Astrocyte (in vitro differentiated cells and primary cell): Measurements from ENCODE around the gene IL2RG. TPM values are rescaled to one million over a fixed set of nuclear protein-coding genes. Genes with fewer than 3 reads are reported as not detected.

ENCODE experiments used
- DNase-seq: peaks from one replicate; pipeline ENCODE4 v3.0.0-alpha.2; 2010; ENCODE audit warnings: low read depth
- FAIRE-seq: peaks from 2 replicates; lab custom pipeline; 2011; peaks lifted over from hg19 to GRCh38; lab: Jason Lieb, UNC
- H2AFZ ChIP-seq: 2 replicates; pipeline ENCODE4 v1.6.0; 2012; ENCODE audit warnings: low read depth, low read length, inconsistent platforms
- H3K27ac ChIP-seq: 2 replicates; pipeline ENCODE4 v1.5.1; 2011; ENCODE audit warnings: low read depth, low read length, inconsistent platforms
- H3K27me3 ChIP-seq: 2 replicates; pipeline ENCODE4 v1.6.0; 2011; ENCODE audit warnings: low read length, inconsistent platforms; ENCODE audit not compliant: insufficient read depth
- H3K36me3 ChIP-seq: 2 replicates; pipeline ENCODE4 v1.5.1; 2011; ENCODE audit warnings: low read length, inconsistent platforms; ENCODE audit not compliant: insufficient read depth
- H3K4me1 ChIP-seq: 2 replicates; pipeline ENCODE4 v1.5.1; 2011; ENCODE audit warnings: low read length, inconsistent platforms; ENCODE audit not compliant: insufficient read depth
- H3K4me2 ChIP-seq: 2 replicates; pipeline ENCODE4 v1.6.0; 2012; ENCODE audit warnings: low read length, inconsistent platforms
- H3K4me3 ChIP-seq: 2 replicates; pipeline ENCODE4 v1.5.1; 2011; ENCODE audit warnings: low read depth, mild to moderate bottlenecking, low read length, inconsistent platforms; ENCODE audit not compliant: insufficient read depth
- H3K79me2 ChIP-seq: 2 replicates; pipeline ENCODE4 v1.6.0; 2012; ENCODE audit warnings: mild to moderate bottlenecking, low read length, inconsistent platforms; ENCODE audit not compliant: insufficient read depth
- H3K9ac ChIP-seq: 2 replicates; pipeline ENCODE4 v1.6.0; 2012; ENCODE audit warnings: mild to moderate bottlenecking, low read length, inconsistent platforms
- H3K9me3 ChIP-seq: 2 replicates; pipeline ENCODE4 v1.5.1; 2012; ENCODE audit warnings: low read depth, mild to moderate bottlenecking, low read length, inconsistent platforms; ENCODE audit not compliant: insufficient read depth
- H4K20me1 ChIP-seq: 2 replicates; pipeline ENCODE4 v1.6.0; 2012; ENCODE audit warnings: low read length, inconsistent platforms; ENCODE audit not compliant: insufficient read depth
- H3K27ac Mint-ChIP-seq: one replicate; pipeline ENCODE4 v1.8.0; 2021; ENCODE audit warnings: mild to moderate bottlenecking, mixed read lengths; ENCODE audit not compliant: unreplicated experiment
- H3K27me3 Mint-ChIP-seq: one replicate; pipeline ENCODE4 v1.8.0; 2021; ENCODE audit warnings: low read depth, mixed read lengths; ENCODE audit not compliant: unreplicated experiment
- H3K36me3 Mint-ChIP-seq: one replicate; pipeline ENCODE4 v1.8.0; 2021; ENCODE audit warnings: low read depth, mixed read lengths; ENCODE audit not compliant: unreplicated experiment
- H3K4me1 Mint-ChIP-seq: one replicate; pipeline ENCODE4 v1.8.0; 2021; ENCODE audit warnings: low read depth, mixed read lengths; ENCODE audit not compliant: unreplicated experiment
- H3K4me3 Mint-ChIP-seq: one replicate; pipeline ENCODE4 v1.8.0; 2021; ENCODE audit warnings: mild to moderate bottlenecking, moderate library complexity, mixed read lengths; ENCODE audit not compliant: unreplicated experiment
- H3K9me3 Mint-ChIP-seq: one replicate; pipeline ENCODE4 v1.8.0; 2021; ENCODE audit warnings: mild to moderate bottlenecking, mixed read lengths; ENCODE audit not compliant: unreplicated experiment
- CTCF ChIP-seq: IDR thresholded peaks from 2 replicates; pipeline ENCODE4 v1.5.1; 2011; ENCODE audit warnings: low read depth, mild to moderate bottlenecking, inconsistent platforms, low read length, moderate library complexity; ENCODE audit not compliant: insufficient read depth
- EZH2 ChIP-seq: IDR thresholded peaks from 2 replicates; pipeline ENCODE4 v1.6.1; 2012; ENCODE audit warnings: mild to moderate bottlenecking, low read length, inconsistent platforms; ENCODE audit not compliant: insufficient read depth
- total RNA-seq: library from RNA; stranded (reverse); gene quantifications from 2 replicates; pipeline ENCODE4 v1.2.1, GENCODE V29; 2021

Gene IL2RG
- total RNA-seq, 1 donor from 2014 or later, result 0.59 TPM

GRCh38 chrX:71131510-71131909, 20.1 kb upstream of the IL2RG start:
- DNase-seq (no peak), FAIRE-seq (no peak)
- Histone ChIP-seq H3K27me3 (no peaks in the 10 kb centered on the region), H3K4me2 (no peak overlapping the region), H2AFZ (no peak overlapping the region), H3K36me3 (peaks cover 26% of the 10 kb centered on the region), H4K20me1 (no peaks in the 10 kb centered on the region), H3K4me1 (peaks cover 7% of the 10 kb centered on the region), H3K9ac (no peak overlapping the region), H3K27ac (no peak overlapping the region), H3K4me3 (no peak overlapping the region), H3K79me2 (no peaks in the 10 kb centered on the region), H3K9me3 (no peaks in the 10 kb centered on the region)
- no peaks in the 10 kb centered on the region for H3K9me3 Mint-ChIP-seq
- no peaks in the 10 kb centered on the region for H3K27me3 Mint-ChIP-seq
- peaks cover 17% of the 10 kb centered on the region for H3K4me1 Mint-ChIP-seq
- no peak for TF ChIP-seq CTCF
- no peak for TF ChIP-seq EZH2
- peaks cover 21% of the 10 kb centered on the region for H3K36me3 Mint-ChIP-seq
- no peak overlapping the region for H3K4me3 Mint-ChIP-seq
- no peak overlapping the region for H3K27ac Mint-ChIP-seq

GRCh38 chrX:71128915-71129765, 17.8 kb upstream of the IL2RG start:
- Mint-ChIP-seq H3K9me3 (no peaks in the 10 kb centered on the region), H3K36me3 (peaks cover 16% of the 10 kb centered on the region), H3K4me3 (peak overlapping the region; percentile 57), H3K27me3 (no peaks in the 10 kb centered on the region), H3K4me1 (peaks cover 17% of the 10 kb centered on the region), H3K27ac (peak overlapping the region; percentile 88)
- no peak overlapping the region for H3K4me3 ChIP-seq
- peaks cover 7% of the 10 kb centered on the region for H3K4me1 ChIP-seq
- no peak overlapping the region for H3K27ac ChIP-seq
- no peaks in the 10 kb centered on the region for H4K20me1 ChIP-seq
- H3K79me2 ChIP-seq, result no peaks in the 10 kb centered on the region
- peaks cover 26% of the 10 kb centered on the region for H3K36me3 ChIP-seq
- peak; percentile 64 for TF ChIP-seq CTCF
- TF ChIP-seq EZH2, result no peak
- peak; percentile 99 for FAIRE-seq
- no peaks in the 10 kb centered on the region for H3K27me3 ChIP-seq
- H3K4me2 ChIP-seq, result peak overlapping the region; percentile 11
- DNase-seq, result peak; percentile 16
- H3K9ac ChIP-seq, result peak overlapping the region; percentile 27
- H3K9me3 ChIP-seq, result no peaks in the 10 kb centered on the region
- no peak overlapping the region for H2AFZ ChIP-seq
